Jurkat, Clone E6-1 (cell line): ENCODE results near the gene KLK2.

ENCODE experiments used
- DNase-seq: peaks from one replicate; pipeline ENCODE4 v3.0.0-alpha.2; 2011; ENCODE audit warnings: low read depth, low spot score
- H3K4me3 ChIP-seq: 2 replicates; pipeline ENCODE4 v1.5.1; 2011; ENCODE audit warnings: mild to moderate bottlenecking, low read length, control low read depth, moderate library complexity

Gene KLK2

GRCh38 chr19:50843701-50844221 is 29.5 kb upstream of the KLK2 start:
- no peak for DNase-seq
- H3K4me3 ChIP-seq, result no peak overlapping the region

DNA sequence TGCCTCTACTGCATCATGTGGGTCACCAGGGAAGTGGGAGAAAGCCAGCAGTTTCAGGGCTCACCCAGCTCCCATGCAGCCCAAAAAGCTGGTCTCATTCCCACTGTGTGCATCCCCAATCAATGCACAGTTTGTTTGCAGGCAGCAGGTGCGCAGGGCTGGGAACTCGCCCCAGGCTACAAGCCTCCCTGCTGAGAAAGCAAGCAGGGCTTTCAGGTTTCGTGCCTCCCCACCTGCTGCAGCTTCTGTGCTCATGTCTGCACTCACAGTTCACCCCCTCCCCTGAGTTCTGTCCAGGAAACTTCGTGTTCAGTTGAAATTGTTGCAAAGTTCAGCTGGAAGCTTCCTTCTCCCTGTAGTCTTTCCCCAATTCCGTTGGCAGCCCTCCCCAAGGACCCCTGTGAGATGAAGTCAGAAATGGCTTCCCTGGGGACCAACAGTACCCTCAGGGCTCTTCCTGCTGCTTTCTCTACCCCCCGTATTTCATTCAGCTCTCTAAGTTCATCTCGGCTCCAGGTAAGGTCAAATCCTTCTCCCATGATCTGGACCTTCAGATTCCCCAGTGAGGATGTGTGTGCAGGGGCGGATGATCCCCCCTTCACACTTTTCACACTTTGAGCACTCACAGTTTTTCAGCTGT is 28.8 kb upstream of the KLK2 start:
- no peak for DNase-seq
- no peak overlapping the region for H3K4me3 ChIP-seq

- H3K4me3 ChIP-seq, result no peak overlapping the region
- no peak for DNase-seq
These were observed 22.5 kb upstream of the KLK2 start for GRCh38 chr19:50850738-50851137.

DNA sequence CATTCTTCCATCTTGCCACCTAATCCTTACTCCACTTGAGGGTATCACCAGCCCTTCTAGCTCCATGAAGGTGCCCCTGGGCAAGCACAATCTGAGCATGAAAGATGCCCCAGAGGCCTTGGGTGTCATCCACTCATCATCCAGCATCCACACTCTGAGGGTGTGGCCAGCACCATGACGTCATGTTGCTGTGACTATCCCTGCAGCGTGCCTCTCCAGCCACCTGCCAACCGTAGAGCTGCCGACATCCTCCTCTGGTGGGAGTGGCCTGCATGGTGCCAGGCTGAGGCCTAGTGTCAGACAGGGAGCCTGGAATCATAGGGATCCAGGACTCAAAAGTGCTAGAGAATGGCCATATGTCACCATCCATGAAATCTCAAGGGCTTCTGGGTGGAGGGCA is 21.6 kb upstream of the KLK2 start:
- no peak overlapping the region for H3K4me3 ChIP-seq
- no peak for DNase-seq

GRCh38 chr19:50854636-50855410 is 18.4 kb upstream of the KLK2 start, which contains the start of gene KLK3:
TSS of gene KLK3 (plus strand) at chr19:50854915. CDS start at chr19:50854956, 41 bp downstream.
- DNase-seq, result no peak

DNA sequence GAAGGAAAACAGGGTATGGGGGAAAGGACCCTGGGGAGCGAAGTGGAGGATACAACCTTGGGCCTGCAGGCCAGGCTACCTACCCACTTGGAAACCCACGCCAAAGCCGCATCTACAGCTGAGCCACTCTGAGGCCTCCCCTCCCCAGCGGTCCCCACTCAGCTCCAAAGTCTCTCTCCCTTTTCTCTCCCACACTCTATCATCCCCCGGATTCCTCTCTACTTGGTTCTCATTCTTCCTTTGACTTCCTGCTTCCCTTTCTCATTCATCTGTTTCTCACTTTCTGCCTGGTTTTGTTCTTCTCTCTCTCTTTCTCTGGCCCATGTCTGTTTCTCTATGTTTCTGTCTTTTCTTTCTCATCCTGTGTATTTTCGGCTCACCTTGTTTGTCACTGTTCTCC is 15.9 kb upstream of the KLK2 start:
- DNase-seq, result no peak
- no peak overlapping the region for H3K4me3 ChIP-seq

More at GRCh38 chr19:50854636-50855410, 18.4 kb upstream of the KLK2 start, which contains the start of gene KLK3:
- no peak within 1 kb of the TSS for H3K4me3 ChIP-seq

- DNase-seq, result no peak
- no peak overlapping the region for H3K4me3 ChIP-seq
These were observed 14.4 kb upstream of the KLK2 start for GRCh38 chr19:50858886-50859285.

DNA sequence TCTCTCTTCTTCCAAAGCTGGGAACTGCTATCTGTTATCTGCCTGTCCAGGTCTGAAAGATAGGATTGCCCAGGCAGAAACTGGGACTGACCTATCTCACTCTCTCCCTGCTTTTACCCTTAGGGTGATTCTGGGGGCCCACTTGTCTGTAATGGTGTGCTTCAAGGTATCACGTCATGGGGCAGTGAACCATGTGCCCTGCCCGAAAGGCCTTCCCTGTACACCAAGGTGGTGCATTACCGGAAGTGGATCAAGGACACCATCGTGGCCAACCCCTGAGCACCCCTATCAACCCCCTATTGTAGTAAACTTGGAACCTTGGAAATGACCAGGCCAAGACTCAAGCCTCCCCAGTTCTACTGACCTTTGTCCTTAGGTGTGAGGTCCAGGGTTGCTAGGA is 13.4 kb upstream of the KLK2 start:
- no peak overlapping the region for H3K4me3 ChIP-seq
- no peak for DNase-seq

- H3K4me3 ChIP-seq, result no peak overlapping the region
- DNase-seq, result no peak
These were observed 12.2 kb upstream of the KLK2 start for GRCh38 chr19:50861010-50861409.

DNA sequence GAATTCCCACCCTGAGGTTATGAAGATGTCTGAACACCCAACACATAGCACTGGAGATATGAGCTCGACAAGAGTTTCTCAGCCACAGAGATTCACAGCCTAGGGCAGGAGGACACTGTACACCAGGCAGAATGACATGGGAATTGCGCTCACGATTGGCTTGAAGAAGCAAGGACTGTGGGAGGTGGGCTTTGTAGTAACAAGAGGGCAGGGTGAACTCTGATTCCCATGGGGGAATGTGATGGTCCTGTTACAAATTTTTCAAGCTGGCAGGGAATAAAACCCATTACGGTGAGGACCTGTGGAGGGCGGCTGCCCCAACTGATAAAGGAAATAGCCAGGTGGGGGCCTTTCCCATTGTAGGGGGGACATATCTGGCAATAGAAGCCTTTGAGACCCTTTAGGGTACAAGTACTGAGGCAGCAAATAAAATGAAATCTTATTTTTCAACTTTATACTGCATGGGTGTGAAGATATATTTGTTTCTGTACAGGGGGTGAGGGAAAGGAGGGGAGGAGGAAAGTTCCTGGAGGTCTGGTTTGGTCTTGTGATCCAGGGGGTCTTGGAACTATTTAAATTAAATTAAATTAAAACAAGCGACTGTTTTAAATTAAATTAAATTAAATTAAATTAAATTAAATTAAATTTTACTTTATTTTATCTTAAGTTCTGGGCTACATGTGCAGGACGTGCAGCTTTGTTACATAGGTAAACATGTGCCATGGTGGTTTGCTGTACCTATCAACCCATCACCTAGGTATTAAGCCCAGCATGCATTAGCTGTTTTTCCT is 11.5 kb upstream of the KLK2 start:
- DNase-seq, result no peak
- H3K4me3 ChIP-seq, result no peak overlapping the region

DNA sequence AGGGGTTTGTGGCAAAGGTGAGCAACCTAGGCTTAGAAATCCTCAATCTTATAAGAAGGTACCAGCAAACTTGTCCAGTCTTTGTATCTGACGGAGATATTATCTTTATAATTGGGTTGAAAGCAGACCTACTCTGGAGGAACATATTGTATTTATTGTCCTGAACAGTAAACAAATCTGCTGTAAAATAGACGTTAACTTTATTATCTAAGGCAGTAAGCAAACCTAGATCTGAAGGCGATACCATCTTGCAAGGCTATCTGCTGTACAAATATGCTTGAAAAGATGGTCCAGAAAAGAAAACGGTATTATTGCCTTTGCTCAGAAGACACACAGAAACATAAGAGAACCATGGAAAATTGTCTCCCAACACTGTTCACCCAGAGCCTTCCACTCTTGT is 3.8 kb upstream of the KLK2 start:
- H3K4me3 ChIP-seq, result no peak overlapping the region
- DNase-seq, result no peak

- no peak for DNase-seq
- H3K4me3 ChIP-seq, result no peak overlapping the region
These were observed 2.7 kb upstream of the KLK2 start for GRCh38 chr19:50870417-50871089.

DNA sequence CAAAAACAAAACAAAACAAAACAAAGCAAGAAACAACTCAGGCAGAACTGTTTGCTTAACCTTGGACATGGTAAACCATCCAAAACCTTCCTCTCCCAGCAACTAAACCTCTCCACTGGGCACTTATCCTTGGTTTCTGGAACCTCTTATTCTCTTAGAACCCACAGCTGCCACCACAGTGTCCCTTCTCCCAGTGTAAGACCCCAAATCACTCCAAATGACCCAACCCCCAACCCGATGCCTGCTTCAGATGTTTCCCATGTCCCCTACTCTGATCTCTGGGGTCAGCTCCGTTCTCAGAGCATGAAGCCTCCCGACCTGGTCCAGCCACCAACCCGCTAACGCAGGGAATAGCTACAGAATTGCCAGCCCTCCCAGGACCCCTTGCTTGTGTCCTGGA is 972 bp downstream of the KLK2 start:
- DNase-seq, result no peak
- no peak overlapping the region for H3K4me3 ChIP-seq

DNA sequence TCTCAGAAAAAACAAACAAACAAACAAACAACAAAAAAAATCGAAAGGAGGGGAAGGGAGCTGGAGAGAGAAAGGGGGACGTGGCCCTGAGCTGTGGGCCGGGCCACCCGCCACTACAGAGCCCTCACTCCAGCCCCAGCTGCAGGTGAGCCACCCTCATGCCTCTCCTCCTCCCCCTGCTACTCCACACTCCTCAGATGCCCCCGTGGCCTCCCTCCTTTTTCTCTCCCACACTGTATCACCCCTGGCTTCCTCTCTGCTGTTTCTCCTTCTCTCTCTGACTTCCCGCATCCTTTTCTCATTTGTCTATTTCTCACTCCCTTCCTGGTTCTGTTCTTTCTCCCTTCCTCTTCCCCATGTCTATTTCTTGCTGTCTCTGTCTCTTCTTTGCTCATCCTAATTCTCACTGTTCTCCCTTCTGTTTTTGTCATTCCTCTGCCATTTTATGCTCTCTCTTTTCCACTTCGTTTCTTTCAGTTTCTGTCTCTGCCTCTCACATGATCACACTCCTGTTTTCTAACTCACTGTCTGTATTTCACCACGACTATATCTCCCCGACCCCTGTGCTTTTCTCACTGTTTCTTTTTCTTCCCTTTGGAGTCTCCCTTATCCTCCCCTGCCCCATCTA is 2.7 kb downstream of the KLK2 start:
- no peak for DNase-seq
- no peak overlapping the region for H3K4me3 ChIP-seq

GRCh38 chr19:50876456-50876855 is 3.2 kb downstream of the KLK2 start:
- DNase-seq, result no peak
- no peak overlapping the region for H3K4me3 ChIP-seq

GRCh38 chr19:50877338-50877737 is 4.1 kb downstream of the KLK2 start:
- DNase-seq, result no peak
- H3K4me3 ChIP-seq, result no peak overlapping the region

- no peak for DNase-seq
- H3K4me3 ChIP-seq, result no peak overlapping the region
These were observed 5.6 kb downstream of the KLK2 start for GRCh38 chr19:50878851-50879250.

- DNase-seq, result no peak
- no peak overlapping the region for H3K4me3 ChIP-seq
These were observed 7.0 kb downstream of the KLK2 start for GRCh38 chr19:50880241-50880640.

DNA sequence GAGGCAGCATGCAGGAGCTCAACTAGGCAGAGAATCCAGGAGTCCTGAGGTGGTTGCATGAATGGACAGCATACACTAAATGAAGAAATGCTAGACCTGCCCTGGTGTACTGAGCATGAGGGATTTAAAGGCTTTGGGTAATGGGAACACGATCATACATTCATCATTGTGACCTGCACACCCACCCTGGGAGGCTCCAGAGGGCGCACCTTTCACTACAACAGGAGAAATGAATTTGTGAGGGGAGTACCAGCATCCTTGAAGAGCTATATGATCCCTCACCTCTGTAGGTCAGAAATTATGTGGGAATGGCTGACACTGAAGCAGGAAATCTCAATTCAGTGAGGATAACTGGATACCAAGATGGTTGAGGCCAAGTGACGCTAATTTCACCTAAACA is 8.9 kb downstream of the KLK2 start:
- no peak for DNase-seq
- H3K4me3 ChIP-seq, result no peak overlapping the region
